Transverse colon (tissue), 4 donors: ENCODE results near the gene TIMP3. TPM values are rescaled to one million over a fixed set of nuclear protein-coding genes. Genes with fewer than 3 reads are reported as not detected.

Experiments used
- DNase-seq: peaks from one replicate; pipeline ENCODE4 v3.0.0-alpha.2; 2019
- H3K27ac ChIP-seq, 4 donors: fragments of 200-600 bp; sonication (generic); 2 replicates each; pipeline ENCODE4 v1.5.1; 2016 to 2018; ENCODE audit warnings: inconsistent platforms in 4 of 4
- H3K27me3 ChIP-seq: fragments of 200-600 bp; sonication (generic); 2 replicates; pipeline ENCODE4 v1.5.1; 2017; ENCODE audit warnings: inconsistent platforms
- H3K36me3 ChIP-seq, 4 donors: fragments of 200-600 bp; sonication (generic); 2 replicates each; pipeline ENCODE4 v1.5.1; 2017 to 2019; ENCODE audit warnings: inconsistent platforms in 4 of 4
- H3K4me1 ChIP-seq, 4 donors: fragments of 200-600 bp; sonication (generic); 2 replicates each; pipeline ENCODE4 v1.5.1; 2017 to 2020; ENCODE audit warnings: inconsistent platforms in 4 of 4
- H3K4me3 ChIP-seq, 4 donors: fragments of 200-600 bp; sonication (generic); 1 replicate in 1 of 4; 2 replicates in 3 of 4; pipeline versions ENCODE4 v1.5.1 to v1.6.1; 2017 to 2019; ENCODE audit warnings: inconsistent platforms in 4 of 4
- H3K9me3 ChIP-seq, 2 donors: fragments of 200-600 bp; sonication (generic); 2 replicates each; pipeline ENCODE4 v1.5.1; 2017 to 2019; ENCODE audit warnings: inconsistent platforms in 2 of 2
- CTCF ChIP-seq, 5 experiments: fragments of 200-600 bp in 3 of 5; fragments of 450-650 bp in 2 of 5; sonication (generic) in 3 of 5; IDR thresholded peaks; 1 replicate in 2 of 5; 2 replicates in 3 of 5; pipeline ENCODE4 v1.5.1; 2016 to 2017; ENCODE audit warnings: antibody characterized with exemption in 5 of 5, inconsistent platforms in 3 of 5, mild to moderate bottlenecking in 2 of 5, moderate library complexity in 1 of 5
- EP300 ChIP-seq: sonication (generic); formaldehyde crosslinking; IDR thresholded peaks from one replicate; pipeline ENCODE4 v1.6.1; 2017; ENCODE audit warnings: antibody characterized with exemption, low read depth
- POLR2A ChIP-seq: fragments of 450-650 bp; IDR thresholded peaks from one replicate; pipeline ENCODE4 v1.6.1; 2016; ENCODE audit warnings: antibody characterized with exemption, mild to moderate bottlenecking, moderate library complexity
- POLR2AphosphoS5 ChIP-seq, 3 donors: sonication (generic); formaldehyde crosslinking; IDR thresholded peaks; one replicate each; pipeline ENCODE4 v1.6.1; 2016; ENCODE audit warnings: antibody characterized with exemption in 3 of 3
- WGBS, 2 donors: methylation state at CpG; one replicate each; pipeline ENCODE4 v1.1.5; 2018; ENCODE audit warnings: low coverage in 1 of 2; 5-methylcytosine and 5-hydroxymethylcytosine counted together
- in situ Hi-C, 4 donors: fragments of 200-750 bp; cut with MboI; loops; one replicate each; pipeline versions ENCODE4 v1.15.0 to v1.15.1; 2017; ENCODE audit warnings: low sequenced_read_pairs in 3 of 4, low pct_ligation_motif_present in 1 of 4, low pct_unique_long_range_greater_than_20kb in 1 of 4
- intact Hi-C: fragments of 100-400 bp; cut with DNase I; formaldehyde crosslinking; loops from one replicate; pipeline ENCODE4 v1.15.1; 2023; ENCODE audit warnings: low total_unique reads
- total RNA-seq, 4 donors: library from RNA; depleted of rRNA; stranded (reverse); fragments of >200 nt; gene quantifications; one replicate each; pipeline ENCODE4 v1.1.0, GENCODE V29; 2016

Gene TIMP3
- total RNA-seq, 4 donors from 2014 or later = 49.7 to 158 (median 62.4) TPM

GRCh38 chr22:32780726-32781310 is 20.7 kb upstream of the TIMP3 start:
- DNase-seq = no peak
- TF ChIP-seq POLR2AphosphoS5 (IDR thresholded peaks at IDR 0.05) = no peak
- no peak for TF ChIP-seq POLR2A
- no peak for TF ChIP-seq EP300
- TF ChIP-seq CTCF (IDR thresholded peaks at IDR 0.05) = no peak
- no peak overlapping the region for H3K4me3 ChIP-seq
- H3K27ac ChIP-seq = peak overlapping the region in 1 of 4 donors; percentile 58
- no peaks in the 10 kb centered on the region for H3K27me3 ChIP-seq
- in situ Hi-C loops (loop anchor here in 1 of 4 donors (25.0 kb wide), 1 partner anchor 244 kb away; no protein-coding TSS in a partner anchor), intact Hi-C loops (no loop called here)
- peaks cover 0 to 6% (median 1%) of the 10 kb centered on the region in 4 donors for H3K4me1 ChIP-seq
- H3K36me3 ChIP-seq = no peaks in the 10 kb centered on the region
- 83 to 86% methylated on average over 1 to 2 of the region's 2 CpGs for WGBS, 2 donors
- H3K9me3 ChIP-seq = no peaks in the 10 kb centered on the region

DNA sequence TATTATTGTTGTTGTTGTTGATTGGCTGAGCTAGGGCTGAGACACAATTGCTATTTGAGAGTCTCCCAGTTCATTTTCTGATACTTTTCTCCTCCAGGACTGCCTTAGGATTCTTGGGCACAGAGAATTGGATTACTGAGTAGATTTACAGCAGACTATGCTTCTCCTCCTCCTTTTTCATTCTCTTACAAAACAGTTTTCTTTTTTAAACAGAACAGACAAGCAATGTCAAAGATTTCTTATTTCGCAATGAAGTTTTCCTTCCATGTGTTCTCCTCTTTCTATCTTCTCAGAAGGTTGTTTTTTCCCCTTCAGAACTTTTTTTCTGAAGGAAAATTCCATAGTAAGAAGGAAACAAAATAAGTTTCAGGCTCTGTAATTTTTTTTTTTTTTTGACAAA is 19.8 kb upstream of the TIMP3 start:
- Histone ChIP-seq H3K27ac (peak overlapping the region in 3 of 4 donors; percentile 21 to 58 (median 38)), H3K9me3 (no peaks in the 10 kb centered on the region), H3K4me3 (no peak overlapping the region), H3K27me3 (no peaks in the 10 kb centered on the region), H3K36me3 (no peaks in the 10 kb centered on the region), H3K4me1 (peaks cover 0 to 6% (median 1%) of the 10 kb centered on the region in 4 donors)
- WGBS, 2 donors = 64 to 70% methylated on average over 1 of the region's 1 CpG
- no peak for DNase-seq
- intact Hi-C loops = no loop called here
- no peak for TF ChIP-seq EP300
- in situ Hi-C loops = loop anchor here in 1 of 4 donors (25.0 kb wide), 1 partner anchor 244 kb away; no protein-coding TSS in a partner anchor

DNA sequence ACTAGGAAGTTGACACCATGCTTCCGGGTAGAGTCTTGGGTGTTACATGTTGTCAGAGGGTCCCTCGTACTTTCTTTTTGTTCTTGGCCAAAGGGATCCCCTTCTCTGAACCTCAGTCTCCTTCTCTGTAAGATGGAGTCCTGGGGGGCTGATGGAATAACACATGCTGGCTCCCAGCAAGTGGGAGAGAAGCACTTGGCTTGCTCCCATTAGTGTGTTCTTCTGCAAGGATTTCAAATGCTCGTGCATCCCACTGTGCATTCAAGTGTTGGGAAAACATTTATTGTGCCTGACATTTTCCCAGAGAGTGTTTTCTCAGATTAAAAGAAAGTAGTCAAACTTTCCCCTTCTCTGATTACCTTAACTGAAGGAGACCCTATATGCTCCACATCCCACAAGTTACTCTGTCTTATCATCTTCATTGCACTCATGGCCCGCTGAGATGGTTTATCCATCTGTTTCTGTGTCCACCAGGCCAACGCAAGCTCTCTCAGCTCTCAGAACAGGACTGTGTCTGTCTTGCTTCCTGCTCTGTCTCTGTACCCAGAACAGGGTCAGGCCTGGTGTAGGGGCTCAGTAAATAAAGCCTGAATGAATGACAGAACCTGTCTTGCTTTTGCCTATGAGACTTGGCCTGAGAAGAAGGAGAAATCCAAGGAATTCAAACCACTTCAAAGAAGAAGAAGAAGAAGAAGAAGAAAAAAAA is 16.0 kb upstream of the TIMP3 start:
- 78 to 83% methylated on average over 3 to 5 of the region's 5 CpGs for WGBS, 2 donors
- Histone ChIP-seq H3K9me3 (no peaks in the 10 kb centered on the region), H3K27ac (no peak overlapping the region), H3K36me3 (no peaks in the 10 kb centered on the region), H3K27me3 (no peaks in the 10 kb centered on the region), H3K4me1 (peaks cover 0 to 2% (median under 1%) of the 10 kb centered on the region in 4 donors), H3K4me3 (no peak overlapping the region)
- in situ Hi-C loops (loop anchor here in 1 of 4 donors (25.0 kb wide), 1 partner anchor 248 kb away; no protein-coding TSS in a partner anchor), intact Hi-C loops (no loop called here)
- no peak for TF ChIP-seq POLR2AphosphoS5 (IDR thresholded peaks at IDR 0.05)
- TF ChIP-seq POLR2A = no peak
- no peak for TF ChIP-seq EP300
- no peak for TF ChIP-seq CTCF (IDR thresholded peaks at IDR 0.05)
- DNase-seq = no peak

DNA sequence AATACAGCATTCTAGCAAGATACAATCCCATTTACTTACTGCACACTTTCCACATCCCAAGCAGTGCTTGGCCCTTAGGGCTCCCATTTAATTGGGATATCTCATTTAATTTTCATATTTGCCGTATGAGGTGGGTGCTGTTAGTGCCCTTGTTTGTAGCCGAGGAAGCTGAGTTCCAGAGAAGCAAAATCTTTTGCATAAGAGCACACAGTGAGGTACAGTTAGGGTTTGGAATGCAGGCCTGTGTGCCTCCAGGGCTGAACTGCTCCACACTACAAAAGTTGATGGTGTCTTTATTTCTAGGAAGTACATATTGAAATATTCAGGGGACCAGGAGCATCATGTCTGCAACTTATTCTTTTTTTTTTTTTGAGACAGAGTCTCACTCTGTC is 15.5 kb upstream of the TIMP3 start:
- TF ChIP-seq EP300 = no peak
- no peak for TF ChIP-seq POLR2A
- no peak for TF ChIP-seq POLR2AphosphoS5 (IDR thresholded peaks at IDR 0.05)
- TF ChIP-seq CTCF (IDR thresholded peaks at IDR 0.05) = no peak
- no peak overlapping the region for H3K4me3 ChIP-seq
- intact Hi-C loops (no loop called here), in situ Hi-C loops (loop anchor here in 1 of 4 donors (25.0 kb wide), 1 partner anchor 249 kb away; no protein-coding TSS in a partner anchor)
- H3K27me3 ChIP-seq = no peaks in the 10 kb centered on the region
- 93 to 100% methylated on average over 2 of the region's 2 CpGs for WGBS, 2 donors
- no peaks in the 10 kb centered on the region for H3K4me1 ChIP-seq
- H3K9me3 ChIP-seq = no peaks in the 10 kb centered on the region
- no peak overlapping the region for H3K27ac ChIP-seq
- H3K36me3 ChIP-seq = no peaks in the 10 kb centered on the region
- DNase-seq = no peak
